Measurements from ENCODE around the gene RIMBP3C. TPM values are rescaled to one million over a fixed set of nuclear protein-coding genes. Genes with fewer than 3 reads are reported as not detected.

RIMBP3C gene, protein sequence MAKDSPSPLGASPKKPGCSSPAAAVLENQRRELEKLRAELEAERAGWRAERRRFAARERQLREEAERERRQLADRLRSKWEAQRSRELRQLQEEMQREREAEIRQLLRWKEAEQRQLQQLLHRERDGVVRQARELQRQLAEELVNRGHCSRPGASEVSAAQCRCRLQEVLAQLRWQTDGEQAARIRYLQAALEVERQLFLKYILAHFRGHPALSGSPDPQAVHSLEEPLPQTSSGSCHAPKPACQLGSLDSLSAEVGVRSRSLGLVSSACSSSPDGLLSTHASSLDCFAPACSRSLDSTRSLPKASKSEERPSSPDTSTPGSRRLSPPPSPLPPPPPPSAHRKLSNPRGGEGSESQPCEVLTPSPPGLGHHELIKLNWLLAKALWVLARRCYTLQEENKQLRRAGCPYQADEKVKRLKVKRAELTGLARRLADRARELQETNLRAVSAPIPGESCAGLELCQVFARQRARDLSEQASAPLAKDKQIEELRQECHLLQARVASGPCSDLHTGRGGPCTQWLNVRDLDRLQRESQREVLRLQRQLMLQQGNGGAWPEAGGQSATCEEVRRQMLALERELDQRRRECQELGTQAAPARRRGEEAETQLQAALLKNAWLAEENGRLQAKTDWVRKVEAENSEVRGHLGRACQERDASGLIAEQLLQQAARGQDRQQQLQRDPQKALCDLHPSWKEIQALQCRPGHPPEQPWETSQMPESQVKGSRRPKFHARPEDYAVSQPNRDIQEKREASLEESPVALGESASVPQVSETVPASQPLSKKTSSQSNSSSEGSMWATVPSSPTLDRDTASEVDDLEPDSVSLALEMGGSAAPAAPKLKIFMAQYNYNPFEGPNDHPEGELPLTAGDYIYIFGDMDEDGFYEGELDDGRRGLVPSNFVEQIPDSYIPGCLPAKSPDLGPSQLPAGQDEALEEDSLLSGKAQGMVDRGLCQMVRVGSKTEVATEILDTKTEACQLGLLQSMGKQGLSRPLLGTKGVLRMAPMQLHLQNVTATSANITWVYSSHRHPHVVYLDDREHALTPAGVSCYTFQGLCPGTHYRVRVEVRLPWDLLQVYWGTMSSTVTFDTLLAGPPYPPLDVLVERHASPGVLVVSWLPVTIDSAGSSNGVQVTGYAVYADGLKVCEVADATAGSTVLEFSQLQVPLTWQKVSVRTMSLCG (N-terminal part only)
- total RNA-seq (2022; extraction: Qiagen RNA extraction) = 0.13 to 0.22 TPM (median 0.15 TPM) in 4 of 5 replicates, not detected in the other

DNA sequence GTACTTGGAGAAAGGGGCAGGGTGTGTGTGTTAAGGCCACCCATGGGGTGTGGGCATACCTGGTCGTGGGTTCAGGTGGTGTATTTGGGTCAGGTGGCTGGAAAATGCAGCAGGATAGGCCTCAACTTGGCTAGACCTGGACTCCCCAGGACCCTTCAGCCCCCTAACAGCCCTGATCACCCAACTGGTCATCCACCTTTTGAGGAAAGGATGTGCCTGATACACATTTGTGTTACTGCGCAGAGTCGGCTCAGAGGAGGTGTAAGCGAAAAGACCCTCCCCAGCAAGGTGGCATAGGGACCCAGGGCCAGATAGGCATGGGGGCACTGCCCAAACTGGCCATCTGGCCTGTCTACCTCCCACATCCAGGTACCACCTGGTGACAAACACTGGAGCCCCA lies at the start of gene RIMBP3C:
Gene RIMBP3C (minus strand): TSS at position 101 of the 400 bp plus-strand sequence. CDS start 485 bp downstream, outside the sequence.

DNA sequence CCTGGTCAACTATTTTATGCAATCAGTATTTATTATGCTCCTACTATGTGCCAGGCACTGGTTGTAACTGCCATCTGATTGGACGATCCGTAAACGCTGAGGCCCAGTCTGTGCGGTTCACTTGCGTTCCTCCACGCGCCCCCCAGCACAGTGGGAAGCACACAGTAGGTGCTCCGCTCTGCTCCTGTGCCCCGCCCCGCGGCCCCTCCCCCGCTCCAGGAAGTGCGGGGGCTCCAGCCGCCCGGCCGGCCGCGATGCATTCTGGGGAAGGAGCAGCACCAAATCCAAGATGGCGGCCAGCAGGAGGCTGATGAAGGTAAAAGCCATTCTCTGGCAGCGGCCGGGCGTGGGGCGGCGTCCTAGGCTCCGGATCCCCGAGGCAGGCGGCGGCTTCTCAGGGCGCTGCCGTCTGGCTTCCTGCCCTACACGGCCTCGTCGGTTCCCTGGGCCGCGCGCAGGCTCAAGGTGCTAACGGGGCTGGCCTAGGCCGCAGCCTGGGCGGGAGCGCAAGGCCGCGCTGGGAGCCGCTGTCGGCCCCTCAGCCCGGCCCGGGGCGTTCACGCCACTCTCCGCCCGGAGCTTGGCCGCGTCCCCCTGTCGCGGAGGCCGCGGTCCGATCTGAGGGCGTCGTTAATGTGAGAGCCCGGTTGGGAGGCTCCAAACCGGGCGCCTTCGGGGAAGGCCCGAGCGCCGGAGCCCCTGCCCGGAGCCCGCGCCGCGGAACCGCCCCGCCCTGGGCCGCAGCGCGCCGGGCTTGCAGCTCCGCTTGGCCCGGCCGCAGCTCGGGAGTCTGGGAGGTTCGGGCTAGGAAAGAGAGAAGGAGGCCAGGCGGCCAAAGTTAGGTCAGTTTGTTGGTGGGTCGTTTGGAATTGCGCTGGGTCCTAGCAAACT lies 16.4 kb upstream of the RIMBP3C start, which contains the start of gene UBE2L3:
Gene UBE2L3 (plus strand): TSS at position 259 of the 891 bp plus-strand sequence. CDS start 31 bp downstream, at position 290.

Other genes with a start within 250 kb of the RIMBP3C start
- 0.26 to 0.71 TPM (median 0.35 TPM) in 5 replicates for gene RIMBP3B, start 167.7 kb downstream of the RIMBP3C start, total RNA-seq (2022; extraction: Qiagen RNA extraction)
- 2.3 to 3.2 TPM (median 2.9 TPM) in 5 replicates for gene HIC2, start 134.1 kb downstream of the RIMBP3C start, total RNA-seq (2022; extraction: Qiagen RNA extraction)
- 0.37 to 1.4 TPM (median 0.79 TPM) in 5 replicates for gene TMEM191C, start 84.1 kb downstream of the RIMBP3C start, total RNA-seq (2022; extraction: Qiagen RNA extraction)
- 60.6 to 77.4 TPM (median 62.9 TPM) in 5 replicates for gene UBE2L3, start 16.3 kb upstream of the RIMBP3C start, total RNA-seq (2022; extraction: Qiagen RNA extraction)
- gene YDJC, start 78.6 kb upstream of the RIMBP3C start, total RNA-seq (2022; extraction: Qiagen RNA extraction) = 32.3 to 59.5 TPM (median 54.4 TPM) in 5 replicates
- gene CCDC116, start 81.3 kb upstream of the RIMBP3C start, total RNA-seq (2022; extraction: Qiagen RNA extraction) = 0.06 to 0.13 TPM (median 0.06 TPM) in 3 of 5 replicates, not detected in the others
- gene SDF2L1, start 90.8 kb upstream of the RIMBP3C start, total RNA-seq (2022; extraction: Qiagen RNA extraction) = 34.5 to 58.0 TPM (median 53.9 TPM) in 5 replicates
- 16.3 to 20.9 TPM (median 19.7 TPM) in 5 replicates for gene PPIL2, start 114.6 kb upstream of the RIMBP3C start, total RNA-seq (2022; extraction: Qiagen RNA extraction)
- gene YPEL1, start 184.3 kb upstream of the RIMBP3C start, total RNA-seq (2022; extraction: Qiagen RNA extraction) = 0.06 to 0.39 TPM (median 0.24 TPM) in 5 replicates